GM19193 (cell line): ENCODE data around the gene TMEM82.

Experiments used
- POLR2A ChIP-seq: IDR thresholded peaks from 4 replicates; pipeline ENCODE4 v1.6.1; 2011; ENCODE audit not compliant: insufficient read depth, insufficient read length; ENCODE audit errors: extremely low read depth

TMEM82 gene

GRCh38 chr1:15771836-15772515 is 29.7 kb downstream of the TMEM82 start:
- TF ChIP-seq POLR2A = no peak

DNA sequence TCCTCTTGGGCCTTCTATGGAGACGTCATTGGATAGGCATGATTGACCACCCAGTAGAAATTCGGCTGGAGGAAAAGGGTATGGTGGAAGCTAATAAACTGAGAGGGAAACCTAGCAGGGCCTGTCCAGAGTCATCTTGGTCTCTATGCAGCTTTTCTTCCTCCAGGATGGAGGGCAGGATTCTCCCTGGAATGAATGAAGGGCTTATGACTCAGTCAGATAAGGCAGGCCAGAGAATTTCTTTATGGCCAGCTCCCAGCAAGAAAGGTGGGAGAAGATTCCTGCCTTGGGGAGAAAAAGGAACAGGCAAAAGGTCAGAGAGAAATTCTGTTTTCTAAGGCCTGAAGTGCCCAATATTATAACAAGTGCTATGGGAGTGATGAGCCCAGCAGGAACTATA is 33.4 kb downstream of the TMEM82 start:
- TF ChIP-seq POLR2A = no peak

- no peak for TF ChIP-seq POLR2A
Observed at GRCh38 chr1:15777909-15778707, 35.8 kb downstream of the TMEM82 start.

GRCh38 chr1:15785683-15786082 is 43.4 kb downstream of the TMEM82 start:
- TF ChIP-seq POLR2A = no peak

- no peak for TF ChIP-seq POLR2A
Observed at GRCh38 chr1:15786581-15786980, 44.3 kb downstream of the TMEM82 start.

DNA sequence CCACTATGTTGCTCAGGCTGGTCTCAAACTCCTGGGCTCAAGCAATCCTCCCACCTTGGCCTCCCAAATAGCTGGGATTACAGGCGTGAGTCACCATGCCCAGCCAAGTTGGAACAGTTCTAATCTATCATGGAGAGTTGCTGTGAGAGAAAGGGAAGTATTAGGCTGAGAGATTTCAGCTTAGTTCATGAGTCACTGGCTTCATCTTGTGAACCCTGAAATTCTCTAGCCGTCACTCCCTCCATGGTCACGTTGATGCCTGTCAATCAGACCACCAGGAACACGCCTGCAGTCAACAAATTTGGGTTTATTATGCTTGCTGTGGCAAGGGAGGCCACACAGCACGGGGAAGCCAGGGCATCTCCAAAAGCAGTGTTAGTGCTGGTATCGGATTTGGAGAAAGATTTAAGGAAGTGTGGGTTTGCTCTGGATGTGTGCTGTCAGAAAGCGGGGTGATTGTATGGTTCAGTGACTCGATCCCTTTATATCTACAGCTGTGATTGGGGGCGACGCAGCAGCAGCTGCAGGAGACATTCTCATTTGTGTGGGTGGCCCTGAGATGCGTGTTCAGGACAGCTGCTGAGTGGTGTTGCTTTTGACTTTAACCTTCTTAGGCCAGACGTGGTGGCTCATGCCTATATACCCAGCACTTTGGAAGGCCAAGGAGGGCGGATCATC is 46.5 kb downstream of the TMEM82 start:
- TF ChIP-seq POLR2A = no peak

DNA sequence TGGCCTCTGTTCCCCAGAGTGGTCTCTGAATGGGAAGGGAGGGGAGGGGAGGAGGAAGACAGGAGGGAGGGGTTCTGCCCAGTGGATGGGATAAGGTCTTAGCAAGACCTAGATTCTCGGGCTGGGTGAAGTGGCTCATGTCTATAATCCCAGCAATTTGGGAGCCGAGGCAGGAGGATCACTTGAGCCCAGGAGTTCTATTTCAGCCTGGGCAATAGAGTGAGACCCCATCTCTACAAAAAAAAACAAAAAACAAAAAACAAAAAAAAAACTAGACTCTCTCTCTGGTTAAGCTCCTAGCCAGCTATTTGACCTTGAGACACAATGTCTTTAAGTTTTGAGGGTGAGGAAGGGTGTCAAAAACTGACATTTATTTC is 53.8 kb downstream of the TMEM82 start:
- no peak for TF ChIP-seq POLR2A
